Spleen (tissue), 7 donors: ENCODE data around the gene ST7.

Experiments used
- POLR2A ChIP-seq, 3 donors: fragments of 450-650 bp; IDR thresholded peaks; one replicate each; pipeline ENCODE4 v1.5.1; 2017; ENCODE audit warnings: antibody characterized with exemption in 3 of 3, mild to moderate bottlenecking in 1 of 3
- TF ChIP-seq, protein P1 (sequence below), 11 experiments: fragments of 200-600 bp in 7 of 11; fragments of 450-650 bp in 4 of 11; sonication (generic) in 4 of 11; IDR thresholded peaks in 8 of 11; conservative IDR thresholded peaks in 3 of 11; 1 replicate in 7 of 11; 2 replicates in 4 of 11; pipeline versions ENCODE4 v1.4.0 to v1.8.0; 2016 to 2021; ENCODE audit warnings: antibody characterized with exemption in 11 of 11, inconsistent platforms in 4 of 11, mild to moderate bottlenecking in 1 of 11
- donor health status: DM: no; HTN: no; CAD: no; lungs with moderate emphysema.
- donor health status: DM: no; HTN: no; CAD: no.
- donor health status: DM: no; HTN: no; CAD: no.

DNA sequence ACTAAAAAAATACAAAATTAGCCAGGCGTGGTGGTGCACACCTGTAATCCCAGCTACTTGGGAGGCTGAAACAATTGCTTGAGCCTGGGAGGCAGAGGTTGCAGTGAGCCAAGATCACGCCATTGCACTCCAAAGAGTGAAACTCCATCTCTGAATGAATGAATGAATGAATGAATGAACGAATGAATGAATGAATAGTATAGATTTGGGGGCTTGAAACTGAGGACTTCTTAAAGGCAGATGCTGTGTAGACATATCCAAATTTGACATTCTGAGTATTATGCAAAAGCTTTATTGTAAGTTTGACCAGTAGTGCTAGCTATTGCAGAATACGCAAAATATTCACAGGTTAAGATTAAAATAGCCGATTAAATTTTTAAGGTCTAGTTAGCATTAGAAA lies 30.8 kb upstream of the ST7 start:
- TF ChIP-seq POLR2A (IDR thresholded peaks at IDR 0.05): no peak
- TF ChIP-seq, protein P1, sequence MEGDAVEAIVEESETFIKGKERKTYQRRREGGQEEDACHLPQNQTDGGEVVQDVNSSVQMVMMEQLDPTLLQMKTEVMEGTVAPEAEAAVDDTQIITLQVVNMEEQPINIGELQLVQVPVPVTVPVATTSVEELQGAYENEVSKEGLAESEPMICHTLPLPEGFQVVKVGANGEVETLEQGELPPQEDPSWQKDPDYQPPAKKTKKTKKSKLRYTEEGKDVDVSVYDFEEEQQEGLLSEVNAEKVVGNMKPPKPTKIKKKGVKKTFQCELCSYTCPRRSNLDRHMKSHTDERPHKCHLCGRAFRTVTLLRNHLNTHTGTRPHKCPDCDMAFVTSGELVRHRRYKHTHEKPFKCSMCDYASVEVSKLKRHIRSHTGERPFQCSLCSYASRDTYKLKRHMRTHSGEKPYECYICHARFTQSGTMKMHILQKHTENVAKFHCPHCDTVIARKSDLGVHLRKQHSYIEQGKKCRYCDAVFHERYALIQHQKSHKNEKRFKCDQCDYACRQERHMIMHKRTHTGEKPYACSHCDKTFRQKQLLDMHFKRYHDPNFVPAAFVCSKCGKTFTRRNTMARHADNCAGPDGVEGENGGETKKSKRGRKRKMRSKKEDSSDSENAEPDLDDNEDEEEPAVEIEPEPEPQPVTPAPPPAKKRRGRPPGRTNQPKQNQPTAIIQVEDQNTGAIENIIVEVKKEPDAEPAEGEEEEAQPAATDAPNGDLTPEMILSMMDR (IDR thresholded peaks at IDR 0.05 in 8 of 11, conservative IDR thresholded peaks at IDR 0.05 in 3 of 11): no peak
